Sigmoid colon (tissue), 4 donors: Measurements from ENCODE around the gene SFXN5.

Experiments used
- POLR2AphosphoS5 ChIP-seq, 4 donors: sonication (generic); formaldehyde crosslinking; IDR thresholded peaks; one replicate each; pipeline ENCODE4 v1.6.1; 2017; ENCODE audit warnings: antibody characterized with exemption in 4 of 4
- TF ChIP-seq, protein P1 (sequence below), 4 experiments: fragments of 450-650 bp in 3 of 4; fragments of 200-600 bp in 1 of 4; IDR thresholded peaks; one replicate each; pipeline ENCODE4 v1.5.1; 2016 to 2019; ENCODE audit warnings: antibody characterized with exemption in 4 of 4, mild to moderate bottlenecking in 3 of 4, moderate library complexity in 2 of 4

DNA sequence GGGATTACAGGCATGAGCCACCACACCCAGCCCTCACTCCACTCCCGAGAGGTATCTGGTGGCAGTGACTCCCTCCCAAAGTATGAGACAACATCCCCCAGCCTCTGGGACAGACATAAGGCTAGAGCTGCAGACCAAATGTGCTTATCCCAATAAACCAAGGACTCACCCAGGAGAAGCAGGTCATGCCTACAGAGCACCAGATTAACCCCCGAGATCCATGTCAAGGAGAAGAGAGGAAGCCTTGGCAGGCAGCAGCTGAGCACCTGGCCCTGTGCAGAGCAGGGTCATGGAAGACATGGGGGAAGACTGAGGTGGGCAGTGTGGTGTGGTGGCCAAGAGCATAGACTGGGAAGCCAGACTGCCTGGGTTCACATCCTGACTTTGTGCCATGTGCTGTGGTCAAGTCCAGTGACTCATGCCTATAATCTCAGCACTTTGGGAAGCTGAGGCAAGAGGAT, 34.0 kb upstream of the SFXN5 start:
- TF ChIP-seq, protein P1, sequence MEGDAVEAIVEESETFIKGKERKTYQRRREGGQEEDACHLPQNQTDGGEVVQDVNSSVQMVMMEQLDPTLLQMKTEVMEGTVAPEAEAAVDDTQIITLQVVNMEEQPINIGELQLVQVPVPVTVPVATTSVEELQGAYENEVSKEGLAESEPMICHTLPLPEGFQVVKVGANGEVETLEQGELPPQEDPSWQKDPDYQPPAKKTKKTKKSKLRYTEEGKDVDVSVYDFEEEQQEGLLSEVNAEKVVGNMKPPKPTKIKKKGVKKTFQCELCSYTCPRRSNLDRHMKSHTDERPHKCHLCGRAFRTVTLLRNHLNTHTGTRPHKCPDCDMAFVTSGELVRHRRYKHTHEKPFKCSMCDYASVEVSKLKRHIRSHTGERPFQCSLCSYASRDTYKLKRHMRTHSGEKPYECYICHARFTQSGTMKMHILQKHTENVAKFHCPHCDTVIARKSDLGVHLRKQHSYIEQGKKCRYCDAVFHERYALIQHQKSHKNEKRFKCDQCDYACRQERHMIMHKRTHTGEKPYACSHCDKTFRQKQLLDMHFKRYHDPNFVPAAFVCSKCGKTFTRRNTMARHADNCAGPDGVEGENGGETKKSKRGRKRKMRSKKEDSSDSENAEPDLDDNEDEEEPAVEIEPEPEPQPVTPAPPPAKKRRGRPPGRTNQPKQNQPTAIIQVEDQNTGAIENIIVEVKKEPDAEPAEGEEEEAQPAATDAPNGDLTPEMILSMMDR (IDR thresholded peaks at IDR 0.05) = no peak
- no peak for TF ChIP-seq POLR2AphosphoS5 (IDR thresholded peaks at IDR 0.05)
